Colon (tissue), 2 donors: ENCODE data around the gene GAR1.
"Not testable (repeated sequence)": the region's sequence is repeated elsewhere in the genome, so short reads cannot be mapped to it uniquely, and the experiment has no call there.

Experiments
- FAIRE-seq: peaks from 2 replicates; lab custom pipeline; 2012; peaks lifted over from hg19 to GRCh38; lab: Jason Lieb, UNC
- donor health status: control.
- donor health status: control.

The GAR1 gene

DNA sequence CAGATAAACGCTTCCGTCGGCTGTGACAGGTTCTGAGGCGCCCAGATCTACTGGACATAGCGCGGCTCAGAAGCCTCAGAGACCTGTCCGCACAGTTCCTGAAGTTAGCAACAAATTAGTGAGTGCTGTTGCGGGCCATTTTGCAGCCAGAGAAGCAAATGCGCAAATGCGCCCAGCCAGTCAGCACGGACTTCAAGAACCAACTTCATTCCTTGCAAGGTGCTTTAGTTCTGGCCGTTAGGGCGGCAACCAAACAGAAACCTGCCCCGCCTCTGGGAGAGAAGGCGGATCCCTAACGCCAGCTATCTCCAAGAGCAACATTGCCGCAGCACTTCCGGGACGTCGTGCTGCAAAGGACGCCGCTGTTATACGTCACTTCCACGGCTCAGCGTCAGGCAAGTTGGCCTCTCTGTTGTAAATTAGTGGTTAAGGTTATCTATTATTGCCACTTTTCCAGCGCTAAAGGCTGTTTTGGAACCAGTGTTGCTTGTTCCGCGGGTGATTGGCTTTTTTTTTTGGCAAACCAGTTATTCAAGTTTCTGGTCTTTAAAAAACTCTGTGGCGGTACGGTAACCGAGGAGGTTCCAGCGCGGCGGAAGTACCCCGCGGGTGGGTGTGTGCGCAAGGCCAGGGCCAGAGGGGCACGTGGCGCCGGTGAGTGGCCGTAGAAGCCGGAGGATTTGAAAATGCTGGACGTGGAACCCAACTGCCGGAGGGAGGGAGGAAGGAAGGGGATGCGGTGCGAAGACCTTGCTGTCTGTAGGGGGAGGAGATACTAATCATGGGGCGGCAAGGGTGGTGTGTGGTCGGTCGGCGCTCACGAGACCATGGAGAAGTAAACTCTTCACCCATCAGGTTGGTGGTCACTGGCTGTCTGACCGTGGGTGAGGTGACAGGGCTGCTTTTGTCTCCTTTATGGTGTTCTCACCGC lies at the start of gene GAR1:
Gene GAR1, plus strand, starts transcription at position 612 of the 931 bp plus-strand sequence. CDS start 403 bp downstream, outside the sequence.
- FAIRE-seq, result peak; percentile 24

DNA sequence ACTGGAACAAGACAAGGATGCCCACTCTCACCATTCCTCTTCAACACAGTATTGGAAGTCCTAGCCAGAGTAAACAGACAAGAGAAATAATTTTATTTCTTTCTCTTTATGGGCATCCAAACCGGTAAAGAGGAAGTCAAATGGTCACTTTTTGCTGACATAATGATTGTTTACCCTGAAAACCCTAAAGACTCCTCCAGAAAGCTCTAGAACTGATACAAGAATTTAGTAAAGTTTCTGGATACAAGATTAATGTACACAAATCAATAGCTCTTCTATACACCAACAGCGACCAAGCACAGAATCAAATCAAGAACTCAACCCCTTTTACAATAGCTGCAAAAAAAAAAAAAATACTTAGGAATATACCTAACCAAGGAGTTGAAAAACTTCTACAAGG lies 33.5 kb upstream of the GAR1 start:
- not testable (repeated sequence) for FAIRE-seq

GRCh38 chr4:109786846-109787245 lies 28.7 kb upstream of the GAR1 start:
- no peak for FAIRE-seq

GRCh38 chr4:109787807-109788206 lies 27.8 kb upstream of the GAR1 start:
- FAIRE-seq, result no peak

DNA sequence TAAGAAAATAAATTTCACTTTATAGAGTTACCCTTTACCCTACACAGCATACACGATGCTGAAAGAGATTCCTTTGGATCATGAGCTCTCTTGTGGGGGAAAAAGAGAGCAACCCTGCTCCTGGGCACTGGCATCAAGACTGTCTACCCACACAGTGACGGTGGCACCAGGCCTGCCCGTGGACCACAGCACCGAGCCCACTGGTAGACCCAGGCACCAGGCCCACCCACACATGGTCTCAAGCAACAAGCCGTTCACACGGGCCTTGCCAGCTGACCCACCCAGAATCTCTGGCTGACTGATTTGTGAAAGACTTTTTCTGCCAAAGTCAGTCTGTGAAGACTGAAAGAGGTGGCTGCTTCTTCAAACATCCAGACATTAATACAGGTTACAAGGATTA lies 20.5 kb upstream of the GAR1 start:
- no peak for FAIRE-seq

- no peak for FAIRE-seq
Observed at GRCh38 chr4:109798866-109799265, 16.7 kb upstream of the GAR1 start.

GRCh38 chr4:109801099-109801789 lies 14.3 kb upstream of the GAR1 start:
- no peak for FAIRE-seq

DNA sequence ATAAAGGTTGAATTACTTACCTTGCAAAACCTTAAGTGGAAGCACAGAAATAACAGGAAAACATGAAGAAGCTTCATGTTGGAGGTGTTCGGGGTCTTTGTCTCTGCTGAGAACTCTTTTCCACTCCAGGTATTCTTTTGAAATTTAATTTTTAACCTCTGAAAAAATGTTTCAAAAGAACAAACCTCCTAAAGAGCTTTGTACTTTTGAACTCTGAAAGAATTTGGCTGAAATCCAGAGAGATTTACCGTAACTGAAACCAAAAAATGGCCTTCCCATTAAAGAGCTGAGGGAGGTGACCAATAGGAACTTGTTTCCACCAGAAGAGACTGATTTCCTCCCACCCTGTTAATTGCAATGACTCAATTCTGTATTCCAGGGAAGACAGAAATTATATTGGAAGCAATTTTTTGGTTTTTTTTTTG lies 13.7 kb upstream of the GAR1 start, which contains the start of gene CFI:
Gene CFI, minus strand, starts transcription at position 105 of the 425 bp plus-strand sequence. Its CDS starts 28 bp downstream, at position 77.
- FAIRE-seq, result no peak

DNA sequence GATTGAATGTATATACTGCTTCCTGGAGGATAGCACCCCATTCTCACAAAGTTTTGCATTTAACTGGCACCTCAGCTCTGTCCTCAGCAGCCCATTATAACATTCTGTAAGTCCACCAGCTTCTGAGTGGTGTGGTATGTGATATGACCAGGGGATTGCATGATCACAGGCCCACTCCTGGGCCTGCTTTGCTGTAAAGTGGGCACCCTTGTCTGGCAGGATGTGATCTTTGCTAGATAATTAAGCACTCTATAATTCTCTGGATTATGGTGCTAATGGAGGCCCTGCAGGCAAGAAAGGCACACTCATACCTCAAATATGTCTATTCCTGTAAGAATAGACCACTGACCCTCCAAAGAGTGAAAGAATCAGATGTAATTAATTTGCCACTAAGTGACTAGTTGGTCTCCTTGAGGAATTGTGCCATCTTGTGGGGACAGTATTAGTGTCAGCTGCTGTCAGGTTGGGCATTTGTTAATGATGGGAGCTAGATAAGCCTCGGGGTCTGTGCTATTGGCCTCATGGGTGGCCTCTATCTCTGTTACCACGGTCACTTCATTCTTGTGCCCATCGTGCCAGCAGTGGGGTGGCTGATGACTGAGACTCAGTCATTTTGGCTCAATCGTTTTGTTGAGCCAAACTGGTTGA lies 11.5 kb upstream of the GAR1 start:
- FAIRE-seq, result no peak

DNA sequence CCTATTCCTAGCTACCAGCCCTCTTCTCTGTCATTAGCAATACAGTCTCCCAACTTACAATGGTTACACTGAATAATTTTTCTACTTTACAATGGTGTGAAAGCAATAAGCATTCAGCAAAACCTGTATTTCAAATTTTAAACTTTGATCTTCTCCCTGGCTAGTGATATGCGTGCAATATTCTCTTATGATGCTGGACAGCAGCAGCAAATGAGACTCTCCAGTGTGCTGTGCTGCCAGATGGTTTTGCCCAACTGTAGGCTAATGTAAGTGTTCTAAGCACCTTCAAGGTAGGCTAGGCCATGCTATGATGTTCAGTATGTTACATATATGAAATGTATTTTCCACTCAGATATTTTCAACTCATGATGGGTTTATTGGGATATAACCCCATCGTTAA lies 5.9 kb upstream of the GAR1 start:
- no peak for FAIRE-seq

DNA sequence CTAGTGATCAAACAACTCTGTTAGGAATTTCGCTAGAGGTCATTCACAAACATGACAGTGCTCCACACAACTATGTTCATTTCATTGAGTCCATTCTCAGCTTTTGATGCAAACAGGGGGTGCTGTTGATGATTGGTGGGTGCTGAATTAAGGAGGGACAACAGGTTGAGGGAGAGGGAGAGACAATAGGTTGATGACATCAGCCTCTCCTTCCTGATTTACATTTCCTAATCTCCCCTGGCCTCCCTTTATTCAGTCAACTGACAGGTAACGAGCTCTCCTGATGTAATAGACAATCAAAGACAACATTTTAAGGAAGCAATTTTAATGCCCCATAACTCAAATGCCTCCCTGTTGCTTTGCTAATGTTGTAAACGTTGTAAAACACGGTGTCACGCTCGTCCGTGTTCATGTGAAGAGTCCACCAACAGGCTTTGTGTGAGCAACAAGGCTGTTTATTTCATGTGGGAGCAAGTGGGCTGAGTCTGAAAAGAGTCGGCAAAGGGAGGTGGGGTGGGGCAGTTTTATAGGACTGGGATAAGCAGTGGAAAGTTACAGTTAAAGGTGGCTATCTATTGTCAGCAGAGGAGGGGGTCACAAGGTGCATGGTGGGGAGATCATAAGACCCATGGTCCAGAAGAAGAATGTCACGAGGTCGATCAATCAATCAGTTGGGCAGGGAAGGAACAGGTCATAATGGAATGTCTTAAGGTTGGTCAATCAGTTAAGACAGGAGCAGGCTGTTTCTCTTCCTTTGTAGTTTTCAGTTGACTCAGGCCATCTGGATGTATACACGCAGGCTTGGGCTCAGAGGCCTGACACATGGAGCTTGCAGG lies 4.8 kb upstream of the GAR1 start:
- no peak for FAIRE-seq

DNA sequence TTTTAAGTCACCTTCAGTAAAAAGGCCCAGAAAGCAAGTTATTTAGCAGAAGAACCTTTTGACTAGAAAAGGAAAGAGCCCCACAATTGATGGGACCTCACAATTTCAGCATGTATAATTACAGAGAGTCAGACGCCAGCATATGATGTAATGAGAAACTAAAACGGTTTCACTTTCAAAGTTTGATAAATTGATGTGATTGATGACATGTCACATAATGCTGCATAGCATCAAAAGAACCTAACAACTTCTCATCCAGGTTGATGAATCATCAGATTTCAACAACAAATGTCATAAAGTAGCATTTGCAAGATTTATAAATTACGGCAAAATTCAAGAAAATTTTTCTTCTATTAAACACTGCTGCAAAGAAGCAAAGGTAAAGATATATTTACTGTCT lies 3.9 kb upstream of the GAR1 start:
- FAIRE-seq, result no peak

GRCh38 chr4:109816082-109816442 lies 500 bp downstream of the GAR1 start:
- FAIRE-seq, result no peak

GRCh38 chr4:109816894-109817293 lies 1.3 kb downstream of the GAR1 start:
- FAIRE-seq, result no peak

DNA sequence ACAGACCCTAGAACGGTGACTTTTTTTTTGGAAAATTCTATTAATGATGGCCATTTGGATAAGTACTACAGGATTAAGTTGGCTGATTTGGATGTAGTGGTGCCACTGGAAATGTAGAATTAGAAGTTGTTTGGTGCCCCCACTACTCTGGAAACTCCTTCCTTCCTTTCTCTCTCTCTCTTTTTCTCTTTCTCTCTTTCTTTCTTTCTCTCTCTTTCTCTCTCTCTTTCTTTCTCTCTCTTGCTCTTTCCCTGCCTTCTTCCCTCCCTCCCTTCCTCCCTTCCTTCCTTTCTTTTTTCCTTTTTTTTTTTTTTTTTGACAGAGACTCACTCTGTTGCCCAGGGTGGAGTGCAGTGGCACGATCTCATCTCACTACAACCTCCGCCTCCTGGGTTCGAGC lies 2.7 kb downstream of the GAR1 start:
- no peak for FAIRE-seq

DNA sequence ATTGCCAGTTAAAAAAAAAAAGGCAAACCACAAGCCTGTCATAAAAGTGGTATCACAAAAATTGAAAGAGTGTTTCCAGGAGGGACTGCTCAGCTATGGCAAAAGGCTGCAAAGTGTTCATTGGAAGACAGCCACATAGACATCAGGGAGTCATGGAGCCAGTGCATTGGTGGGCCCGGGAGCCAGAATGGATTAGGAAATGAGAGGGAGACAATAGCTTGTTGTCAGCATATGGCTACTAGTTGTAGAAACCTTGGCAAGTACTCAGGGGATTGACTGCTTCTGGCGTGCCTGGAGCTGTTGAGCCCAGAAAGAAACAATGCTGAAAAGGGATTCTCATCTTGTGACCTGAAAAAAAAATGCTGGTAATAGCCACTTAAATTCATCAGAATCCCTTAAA lies 5.0 kb downstream of the GAR1 start:
- no peak for FAIRE-seq

DNA sequence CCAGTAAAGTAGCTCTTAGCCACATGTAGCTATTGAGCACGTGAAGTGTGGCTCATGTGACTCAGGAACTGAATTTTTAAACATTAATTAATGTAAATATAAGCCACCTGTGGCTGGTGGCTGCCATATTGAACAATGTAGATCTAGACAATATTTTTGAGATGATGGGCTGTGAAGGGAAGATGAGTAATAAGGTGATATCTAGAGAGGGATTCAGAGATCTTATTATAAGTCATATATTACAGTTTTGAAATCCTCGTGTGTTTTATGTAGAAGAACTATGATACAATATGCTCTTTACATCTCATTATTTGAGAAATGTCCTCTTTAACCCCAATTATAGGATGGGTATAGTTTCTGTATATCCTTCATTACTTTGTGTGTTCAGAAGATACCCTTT lies 5.6 kb downstream of the GAR1 start:
- no peak for FAIRE-seq

- peak; percentile 21 for FAIRE-seq
Observed at GRCh38 chr4:109826719-109827118, 11.2 kb downstream of the GAR1 start.

GRCh38 chr4:109827672-109828071 lies 12.1 kb downstream of the GAR1 start, which contains the start of gene RRH:
Gene RRH, plus strand, starts transcription at chr4:109827972. Its CDS starts 56 bp downstream, at chr4:109828028.
- no peak for FAIRE-seq

DNA sequence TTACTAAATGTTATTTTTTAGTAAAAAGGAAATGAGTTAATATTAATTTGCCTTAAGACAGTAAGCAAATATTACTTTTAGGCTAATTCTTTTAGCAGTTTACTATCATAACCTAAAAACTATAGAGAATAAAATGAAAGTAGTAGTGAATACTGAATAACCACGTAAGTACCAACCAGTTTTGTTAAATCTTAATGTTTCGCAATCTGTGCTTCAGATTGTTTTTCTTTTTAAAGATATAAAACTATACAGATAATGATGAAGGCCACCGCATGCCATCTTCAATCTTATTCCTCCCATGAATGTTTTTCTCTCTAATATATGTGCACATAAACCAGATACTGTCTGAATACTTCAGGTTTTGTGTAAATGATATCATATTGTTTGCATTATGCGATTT lies 18.2 kb downstream of the GAR1 start:
- no peak for FAIRE-seq

DNA sequence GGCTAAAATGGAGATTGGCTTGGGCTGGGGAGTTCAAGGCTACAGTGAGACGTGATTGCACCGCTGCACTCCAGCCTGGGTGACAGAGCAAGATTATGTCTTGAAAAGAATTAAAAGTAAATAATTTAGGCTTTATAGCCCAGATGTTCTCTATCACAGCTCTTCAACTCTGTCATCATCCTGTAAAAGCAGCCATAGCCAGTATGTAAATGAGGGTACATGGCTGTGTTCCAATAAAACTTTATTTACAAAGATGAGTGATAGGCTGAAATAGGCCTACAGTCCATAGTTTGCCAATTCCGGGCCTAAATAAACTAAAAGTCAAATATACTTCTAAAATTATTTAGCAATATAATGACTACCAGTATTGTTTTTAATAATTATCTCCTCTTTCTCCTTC lies 21.4 kb downstream of the GAR1 start:
- no peak for FAIRE-seq
